H1 (cell line): Measurements from ENCODE around the gene UROC1.

Source experiments
- ATF3 ChIP-seq: IDR thresholded peaks from 2 replicates; pipeline ENCODE4 v1.6.1; 2011; ENCODE audit warnings: low read depth, mild to moderate bottlenecking, low read length; ENCODE audit not compliant: insufficient read depth
- CTCF ChIP-seq, 3 experiments: IDR thresholded peaks; 1 replicate in 2 of 3; 2 replicates in 1 of 3; pipeline versions ENCODE4 v1.5.1 to v1.6.1; 2011; ENCODE audit warnings: low read length in 3 of 3, mild to moderate bottlenecking in 3 of 3, inconsistent platforms in 2 of 3, low read depth in 1 of 3, moderate library complexity in 1 of 3; ENCODE audit not compliant: insufficient read depth in 1 of 3; ENCODE audit errors: control extremely low read depth in 1 of 3
- EZH2 ChIP-seq: fragments of 200-600 bp; sonication (generic); IDR thresholded peaks from 2 replicates; pipeline ENCODE4 v1.7.1; 2012; ENCODE audit warnings: low read depth, mild to moderate bottlenecking, moderate library complexity, low read length, inconsistent platforms; ENCODE audit not compliant: severe bottlenecking
- YY1 ChIP-seq: IDR thresholded peaks from 2 replicates; pipeline ENCODE4 v1.6.1; 2011; ENCODE audit warnings: low read depth, mild to moderate bottlenecking, low read length

GRCh38 chr3:126535636-126536035, 18.1 kb upstream of the UROC1 start:
- no peak for TF ChIP-seq CTCF (IDR thresholded peaks at IDR 0.05; ENCODE audit: control extremely low read depth in 1 of 3, insufficient read depth in 1 of 3, low read depth in 1 of 3, low read length in 3 of 3)
- no peak for TF ChIP-seq YY1
- no peak for TF ChIP-seq ATF3
- no peak for TF ChIP-seq EZH2
